WTC11 (cell line): ENCODE results near the gene FBXO28.

Source experiments
- ATF1 ChIP-seq: sonication (generic); formaldehyde crosslinking; IDR thresholded peaks from 2 replicates; pipeline ENCODE4 v1.8.1; 2023; ENCODE audit warnings: mild to moderate bottlenecking, moderate library complexity, missing genetic modification reagents
- GABPB1 ChIP-seq: sonication (generic); formaldehyde crosslinking; IDR thresholded peaks from 2 replicates; pipeline ENCODE4 v1.8.1; 2023; ENCODE audit warnings: mild to moderate bottlenecking, missing genetic modification reagents
- NR3C1 ChIP-seq: sonication (generic); formaldehyde crosslinking; conservative IDR thresholded peaks from 2 replicates; pipeline ENCODE4 v1.8.1; 2023; ENCODE audit warnings: low read depth, mild to moderate bottlenecking, missing genetic modification reagents
- SP1 ChIP-seq: sonication (generic); formaldehyde crosslinking; conservative IDR thresholded peaks from 2 replicates; pipeline ENCODE4 v1.8.1; 2022; ENCODE audit warnings: missing genetic modification reagents
- TF ChIP-seq, protein P1 (sequence below): fragments of 200-600 bp; IDR thresholded peaks from 2 replicates; pipeline ENCODE4 v1.8.0; 2022; ENCODE audit warnings: antibody characterized with exemption
- TF ChIP-seq, protein P2 (sequence below): sonication (generic); formaldehyde crosslinking; IDR thresholded peaks from 2 replicates; pipeline ENCODE4 v1.8.1; 2023; ENCODE audit warnings: mild to moderate bottlenecking, missing genetic modification reagents, moderate library complexity
- TF ChIP-seq, protein P3 (sequence below): sonication (generic); formaldehyde crosslinking; IDR thresholded peaks from 2 replicates; pipeline ENCODE4 v1.8.1; 2023; ENCODE audit warnings: mild to moderate bottlenecking, missing genetic modification reagents, moderate library complexity

DNA sequence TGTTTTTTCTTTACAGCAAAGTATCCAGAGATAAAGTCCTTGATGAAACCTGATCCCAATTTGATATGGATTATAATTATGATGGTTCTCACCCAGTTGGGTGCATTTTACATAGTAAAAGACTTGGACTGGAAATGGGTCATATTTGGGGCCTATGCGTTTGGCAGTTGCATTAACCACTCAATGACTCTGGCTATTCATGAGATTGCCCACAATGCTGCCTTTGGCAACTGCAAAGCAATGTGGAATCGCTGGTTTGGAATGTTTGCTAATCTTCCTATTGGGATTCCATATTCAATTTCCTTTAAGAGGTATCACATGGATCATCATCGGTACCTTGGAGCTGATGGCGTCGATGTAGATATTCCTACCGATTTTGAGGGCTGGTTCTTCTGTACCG is 75.7 kb downstream of the FBXO28 start:
- no peak for TF ChIP-seq GABPB1 (CRISPR knock-in tag)
- TF ChIP-seq, protein P1, sequence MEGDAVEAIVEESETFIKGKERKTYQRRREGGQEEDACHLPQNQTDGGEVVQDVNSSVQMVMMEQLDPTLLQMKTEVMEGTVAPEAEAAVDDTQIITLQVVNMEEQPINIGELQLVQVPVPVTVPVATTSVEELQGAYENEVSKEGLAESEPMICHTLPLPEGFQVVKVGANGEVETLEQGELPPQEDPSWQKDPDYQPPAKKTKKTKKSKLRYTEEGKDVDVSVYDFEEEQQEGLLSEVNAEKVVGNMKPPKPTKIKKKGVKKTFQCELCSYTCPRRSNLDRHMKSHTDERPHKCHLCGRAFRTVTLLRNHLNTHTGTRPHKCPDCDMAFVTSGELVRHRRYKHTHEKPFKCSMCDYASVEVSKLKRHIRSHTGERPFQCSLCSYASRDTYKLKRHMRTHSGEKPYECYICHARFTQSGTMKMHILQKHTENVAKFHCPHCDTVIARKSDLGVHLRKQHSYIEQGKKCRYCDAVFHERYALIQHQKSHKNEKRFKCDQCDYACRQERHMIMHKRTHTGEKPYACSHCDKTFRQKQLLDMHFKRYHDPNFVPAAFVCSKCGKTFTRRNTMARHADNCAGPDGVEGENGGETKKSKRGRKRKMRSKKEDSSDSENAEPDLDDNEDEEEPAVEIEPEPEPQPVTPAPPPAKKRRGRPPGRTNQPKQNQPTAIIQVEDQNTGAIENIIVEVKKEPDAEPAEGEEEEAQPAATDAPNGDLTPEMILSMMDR, result no peak
- no peak for TF ChIP-seq NR3C1
- TF ChIP-seq, protein P2, sequence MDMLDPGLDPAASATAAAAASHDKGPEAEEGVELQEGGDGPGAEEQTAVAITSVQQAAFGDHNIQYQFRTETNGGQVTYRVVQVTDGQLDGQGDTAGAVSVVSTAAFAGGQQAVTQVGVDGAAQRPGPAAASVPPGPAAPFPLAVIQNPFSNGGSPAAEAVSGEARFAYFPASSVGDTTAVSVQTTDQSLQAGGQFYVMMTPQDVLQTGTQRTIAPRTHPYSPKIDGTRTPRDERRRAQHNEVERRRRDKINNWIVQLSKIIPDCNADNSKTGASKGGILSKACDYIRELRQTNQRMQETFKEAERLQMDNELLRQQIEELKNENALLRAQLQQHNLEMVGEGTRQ, result no peak
- TF ChIP-seq, protein P3, sequence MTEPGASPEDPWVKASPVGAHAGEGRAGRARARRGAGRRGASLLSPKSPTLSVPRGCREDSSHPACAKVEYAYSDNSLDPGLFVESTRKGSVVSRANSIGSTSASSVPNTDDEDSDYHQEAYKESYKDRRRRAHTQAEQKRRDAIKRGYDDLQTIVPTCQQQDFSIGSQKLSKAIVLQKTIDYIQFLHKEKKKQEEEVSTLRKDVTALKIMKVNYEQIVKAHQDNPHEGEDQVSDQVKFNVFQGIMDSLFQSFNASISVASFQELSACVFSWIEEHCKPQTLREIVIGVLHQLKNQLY (CRISPR knock-in tag), result no peak
- TF ChIP-seq ATF1 (CRISPR knock-in tag), result no peak
- TF ChIP-seq SP1 (CRISPR knock-in tag), result no peak
